HS-27A (cell line): Measurements from ENCODE around the gene LRRC4B.
"Not testable (repeated sequence)": the region's sequence is repeated elsewhere in the genome, so short reads cannot be mapped to it uniquely, and the experiment has no call there.

Experiments used
- DNase-seq: peaks from one replicate; pipeline ENCODE4 v3.0.0-alpha.2; 2012; ENCODE audit warnings: low read depth, missing footprints

Gene LRRC4B

DNA sequence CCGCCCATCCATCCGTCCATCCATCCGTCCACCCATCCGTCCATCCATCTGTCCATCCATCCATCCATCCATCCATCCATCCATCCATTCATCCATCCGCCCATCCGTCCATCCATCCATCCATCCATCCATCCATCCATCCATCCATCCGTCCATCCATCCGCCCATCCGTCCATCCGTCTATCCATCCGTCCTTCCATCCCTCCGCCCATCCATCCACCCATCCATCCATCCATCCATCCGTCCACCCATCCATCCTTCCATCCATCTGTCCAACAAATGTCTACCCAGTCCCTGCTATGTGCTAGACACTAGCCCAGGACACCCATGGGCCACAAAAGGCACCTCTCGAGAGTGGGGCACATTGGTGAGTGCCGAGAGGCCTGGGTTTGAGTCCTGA is 15.7 kb downstream of the LRRC4B start:
- no peak for DNase-seq

DNA sequence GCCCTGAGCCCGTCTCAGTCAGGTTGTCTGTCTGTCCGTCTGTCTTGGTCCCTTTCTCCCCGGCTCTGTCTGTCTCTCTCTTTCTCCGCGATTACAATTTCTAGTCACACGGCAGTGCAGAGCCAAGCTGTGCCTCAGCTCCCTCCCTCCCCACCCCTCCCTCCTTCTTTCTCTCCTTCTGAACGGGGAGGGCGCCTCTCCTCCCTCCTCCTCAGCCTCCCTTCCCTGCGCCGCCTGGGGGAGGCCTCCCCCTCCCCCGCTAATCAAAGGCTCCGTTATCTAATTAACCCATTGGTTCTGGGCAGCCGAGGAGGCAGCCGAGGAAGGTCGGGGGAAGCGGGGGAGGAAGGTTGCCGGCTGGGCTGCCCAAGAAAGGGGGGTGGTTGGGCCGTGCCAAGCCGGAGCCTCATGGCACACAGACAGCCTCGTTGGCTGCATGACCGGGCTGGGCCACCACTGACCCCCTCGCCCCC is 16.5 kb downstream of the LRRC4B start:
- DNase-seq: no peak

DNA sequence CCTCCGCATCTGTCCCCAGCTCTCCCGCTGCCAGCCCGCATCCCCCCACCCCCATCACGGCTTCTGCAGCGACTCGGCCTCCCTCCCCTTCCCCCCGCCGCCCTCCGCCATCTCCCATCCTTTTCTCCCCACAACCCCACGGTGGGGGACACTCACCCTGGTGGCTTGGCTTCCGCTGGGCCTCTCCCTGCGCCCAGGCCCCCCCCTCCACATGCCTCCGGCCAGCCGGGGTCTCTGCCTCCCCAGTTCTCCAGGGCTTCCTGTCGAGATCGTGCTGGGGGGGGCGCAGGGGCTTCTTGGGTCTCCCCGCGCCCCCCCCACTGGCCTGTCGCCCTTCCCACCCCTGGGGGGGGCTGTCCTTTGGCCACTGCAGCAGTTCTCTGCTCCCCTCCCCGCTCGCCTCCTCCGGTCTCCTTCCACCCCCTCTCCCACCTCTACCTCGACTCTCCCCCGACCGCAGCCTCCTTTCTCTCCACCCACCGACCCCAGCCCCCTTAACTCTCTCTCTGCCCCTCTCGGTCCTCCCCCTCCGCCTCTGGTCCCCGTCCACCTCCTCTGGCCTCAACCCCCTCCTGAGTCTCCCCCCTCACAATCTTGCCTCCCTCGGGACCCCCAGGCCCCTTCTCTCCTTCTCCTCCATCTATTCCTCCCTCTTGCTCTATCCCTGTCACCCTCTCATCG is 17.1 kb downstream of the LRRC4B start:
- DNase-seq: no peak

DNA sequence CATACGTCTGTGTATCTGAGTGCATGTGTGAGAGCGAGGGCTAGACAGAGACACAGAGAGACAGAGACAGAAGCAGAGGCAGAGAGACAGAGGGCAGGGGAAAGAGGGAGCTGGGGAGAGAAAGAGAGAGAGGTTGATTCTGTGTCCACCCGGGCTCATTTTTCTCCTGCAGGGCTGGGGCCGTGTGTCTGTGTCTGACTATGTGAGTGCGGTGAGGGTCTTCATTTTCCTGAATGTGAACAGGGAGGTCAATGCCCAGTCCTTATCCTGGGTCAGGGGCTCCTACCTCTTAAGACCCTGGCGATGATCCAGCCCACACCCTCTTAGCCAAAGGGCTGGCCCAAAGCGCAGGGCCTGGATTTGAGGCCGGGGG is 17.7 kb downstream of the LRRC4B start:
- DNase-seq: no peak

DNA sequence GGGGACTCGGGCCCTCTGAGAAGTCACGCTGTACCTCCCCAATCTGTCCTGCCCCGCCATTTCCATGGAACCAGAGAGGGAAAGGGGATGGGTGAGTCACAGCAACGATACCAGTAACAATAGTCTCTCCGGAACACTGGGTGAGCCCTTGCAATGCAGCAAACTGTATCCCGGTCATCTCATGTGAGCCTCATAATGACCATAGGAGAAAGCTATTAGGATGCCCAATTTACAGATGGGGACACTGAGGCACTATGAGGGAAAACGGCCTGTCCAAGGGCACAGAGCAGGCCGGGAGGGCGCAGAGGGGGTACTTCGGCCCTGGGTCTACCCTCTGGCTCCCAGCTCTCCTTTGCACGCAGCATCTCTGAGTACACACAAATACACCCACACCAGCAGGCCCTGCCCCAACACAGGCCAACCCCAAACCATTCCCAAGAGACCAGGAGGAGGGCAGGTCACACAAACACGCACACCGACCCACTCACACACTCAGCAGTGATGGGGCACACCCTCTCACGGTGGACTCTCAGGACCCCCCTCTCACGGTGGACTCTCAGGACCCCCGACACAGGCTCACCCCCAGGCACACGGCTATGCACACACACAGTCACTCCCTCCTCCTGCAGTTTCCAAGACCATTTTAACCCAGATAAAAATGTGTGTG is 18.2 kb downstream of the LRRC4B start:
- no peak for DNase-seq

DNA sequence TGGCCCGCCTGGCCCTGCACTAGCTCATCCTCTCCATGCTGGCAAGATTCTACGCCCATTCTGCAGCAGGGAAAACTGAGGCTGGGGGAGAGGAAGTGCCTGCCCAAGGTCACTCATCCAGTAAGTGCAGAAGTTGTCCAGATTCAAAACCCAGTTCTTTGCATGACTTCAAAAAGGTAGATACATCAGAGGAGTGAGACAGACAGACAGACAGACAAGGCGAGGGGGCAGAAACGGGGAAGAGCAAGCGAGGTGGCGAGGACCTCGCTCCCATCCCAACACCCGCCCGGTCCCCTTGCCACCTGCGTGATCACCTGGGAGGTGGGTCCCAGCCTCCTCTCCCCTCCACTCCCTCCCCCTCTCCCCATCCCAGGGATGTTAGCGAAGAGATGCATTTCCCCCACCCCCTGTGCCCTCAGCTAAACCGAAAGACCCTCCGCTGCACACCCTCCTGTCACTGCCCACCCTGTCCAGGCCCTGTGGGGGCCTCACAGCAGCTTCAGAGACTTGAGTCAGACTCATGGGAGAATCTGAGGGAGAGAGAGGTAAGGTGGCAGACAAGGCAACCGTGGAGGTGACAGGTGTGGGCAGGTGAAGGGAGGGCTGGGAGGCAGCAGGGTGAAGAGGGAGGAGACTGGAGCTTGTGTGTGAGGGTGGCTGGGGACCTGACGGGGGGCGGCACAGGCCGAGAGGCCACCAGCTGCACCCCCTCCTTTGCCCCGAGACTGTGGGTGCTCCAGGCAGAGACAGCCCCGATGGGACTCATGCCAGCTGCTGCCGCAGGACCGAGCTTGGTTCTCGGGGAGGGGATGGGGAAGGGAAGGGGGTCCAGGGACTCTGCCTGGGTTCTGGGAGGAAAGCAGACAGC is 18.9 kb downstream of the LRRC4B start:
- DNase-seq: no peak

DNA sequence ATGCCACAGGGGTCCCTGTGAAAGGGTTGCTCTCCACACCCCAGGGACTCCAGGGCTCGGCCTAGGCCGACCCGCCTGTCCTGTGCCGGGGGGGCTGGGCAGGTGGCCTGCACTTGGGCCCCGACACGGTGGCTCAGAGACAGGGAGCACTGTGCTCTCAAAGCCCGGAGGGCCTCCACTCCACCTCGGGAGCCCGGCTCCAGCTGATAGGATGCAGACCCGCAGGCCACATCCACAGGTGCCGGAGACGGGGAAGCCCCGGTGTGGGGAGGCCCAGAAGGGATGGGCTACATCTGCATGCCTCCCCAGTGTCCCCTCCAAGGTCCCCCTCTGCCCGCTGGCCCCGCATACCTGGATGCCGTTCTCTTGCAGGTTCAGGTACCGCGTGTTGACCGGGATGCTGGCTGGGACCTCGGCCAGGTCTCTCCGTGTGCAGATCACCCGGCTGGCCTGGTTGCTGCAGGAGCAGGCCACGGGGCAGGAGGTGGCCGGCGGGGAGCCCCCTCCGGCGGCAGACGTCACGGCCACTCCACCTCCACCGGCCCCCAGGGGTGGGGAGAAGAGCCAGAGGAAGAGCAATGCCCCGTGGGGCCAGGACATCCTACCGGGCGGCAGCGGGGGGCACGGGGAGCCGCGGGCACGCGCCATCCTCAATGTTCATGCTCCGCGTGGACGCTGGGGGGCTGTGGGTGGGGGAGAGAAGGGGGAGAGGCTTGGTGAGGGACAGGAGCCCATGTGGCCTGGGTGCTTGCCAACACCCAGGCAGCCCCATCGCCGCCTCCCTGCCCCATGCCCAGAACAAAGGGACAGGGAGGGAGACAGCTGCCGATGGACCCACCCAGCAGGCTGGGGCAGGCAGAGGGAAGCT is 19.8 kb downstream of the LRRC4B start:
- DNase-seq: no peak

DNA sequence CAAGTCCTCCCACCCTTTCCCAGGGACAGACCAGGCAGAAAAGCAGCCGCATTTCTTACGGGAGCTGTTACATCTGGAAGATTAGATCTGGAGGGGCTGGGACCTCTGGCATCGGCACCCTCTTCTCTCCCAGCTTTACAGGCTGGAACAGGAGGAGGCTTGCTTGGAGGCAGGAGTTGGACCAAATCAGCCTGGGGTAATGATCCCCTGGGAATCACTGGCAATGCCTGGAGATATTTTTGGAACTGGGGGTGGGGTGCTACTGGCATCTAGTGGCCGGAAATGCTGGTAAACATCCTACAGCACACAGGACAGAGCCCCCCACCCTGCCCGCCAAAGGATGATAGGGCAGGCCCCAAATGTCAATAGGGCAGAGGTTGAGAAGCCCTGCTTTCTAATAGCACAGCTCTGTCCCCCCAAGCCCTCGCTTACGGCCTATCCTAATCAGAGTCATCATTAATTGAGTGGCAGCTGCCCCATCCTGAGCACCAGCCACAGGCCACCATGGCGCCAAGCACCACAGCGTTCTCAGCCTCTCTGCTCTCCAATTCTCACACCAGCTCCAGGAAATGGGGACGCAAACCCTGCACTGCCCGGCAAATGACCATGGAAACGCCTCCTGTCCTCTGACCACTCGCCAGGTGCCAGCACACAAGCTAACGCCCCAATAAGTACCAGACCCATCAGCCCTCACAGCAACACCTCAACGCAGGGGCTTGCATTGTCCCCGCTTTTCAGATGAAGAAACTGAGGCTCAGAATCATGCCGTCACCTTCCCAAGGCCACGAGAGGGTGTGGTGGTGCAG is 20.6 kb downstream of the LRRC4B start:
- no peak for DNase-seq

DNA sequence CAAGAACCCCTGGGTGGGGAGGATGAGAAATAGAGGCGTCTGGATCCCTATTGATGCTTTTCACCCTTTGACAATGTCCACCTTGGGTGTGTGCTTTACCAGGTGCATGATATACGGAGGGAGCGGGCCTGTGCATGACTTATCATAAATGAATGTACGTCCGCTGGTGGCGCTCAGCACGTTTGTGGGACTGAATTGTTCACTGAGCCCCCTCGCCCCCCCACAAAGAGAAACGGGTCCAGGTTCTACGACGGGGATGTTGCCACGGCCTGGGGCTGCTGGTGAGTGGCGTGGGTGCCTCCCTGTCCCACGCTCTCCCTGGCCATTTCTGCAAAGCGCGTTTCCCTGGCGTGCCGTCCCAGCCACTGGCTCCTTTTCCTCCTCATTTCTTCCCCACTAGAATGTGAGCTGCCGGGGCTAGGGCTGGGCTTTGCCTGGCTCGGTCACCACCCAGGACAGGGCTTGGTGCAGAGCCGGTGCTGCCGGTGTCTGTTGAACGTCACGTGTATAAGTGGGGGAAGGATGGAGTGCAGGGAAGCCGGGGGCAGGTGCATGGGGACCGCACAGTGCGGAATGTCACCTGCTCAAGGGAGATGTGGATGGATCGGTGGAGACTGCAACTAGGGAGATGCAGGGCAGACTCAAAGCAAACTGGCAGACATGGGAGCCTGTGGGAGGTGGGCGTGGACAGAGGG is 21.6 kb downstream of the LRRC4B start:
- DNase-seq: no peak

DNA sequence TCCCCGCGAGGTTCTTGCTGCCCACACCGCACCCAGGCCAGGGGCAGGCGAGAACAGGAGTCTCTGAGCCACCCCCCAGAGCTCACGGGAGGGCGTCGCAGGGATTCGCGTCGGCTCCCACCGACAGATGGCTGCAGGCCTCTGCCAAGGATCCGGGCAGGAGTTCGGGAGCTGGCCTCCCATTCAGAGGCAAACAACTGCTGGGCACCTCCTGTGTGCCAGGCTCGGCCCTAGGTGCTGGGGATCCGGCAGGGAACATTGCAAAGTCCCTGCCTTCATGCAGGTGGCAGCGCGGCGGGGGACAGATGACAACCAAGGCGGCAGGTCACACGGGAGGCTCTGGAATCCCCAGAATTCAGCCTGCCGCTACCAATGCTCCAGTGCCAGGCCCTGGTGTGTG is 25.3 kb downstream of the LRRC4B start:
- DNase-seq: no peak

DNA sequence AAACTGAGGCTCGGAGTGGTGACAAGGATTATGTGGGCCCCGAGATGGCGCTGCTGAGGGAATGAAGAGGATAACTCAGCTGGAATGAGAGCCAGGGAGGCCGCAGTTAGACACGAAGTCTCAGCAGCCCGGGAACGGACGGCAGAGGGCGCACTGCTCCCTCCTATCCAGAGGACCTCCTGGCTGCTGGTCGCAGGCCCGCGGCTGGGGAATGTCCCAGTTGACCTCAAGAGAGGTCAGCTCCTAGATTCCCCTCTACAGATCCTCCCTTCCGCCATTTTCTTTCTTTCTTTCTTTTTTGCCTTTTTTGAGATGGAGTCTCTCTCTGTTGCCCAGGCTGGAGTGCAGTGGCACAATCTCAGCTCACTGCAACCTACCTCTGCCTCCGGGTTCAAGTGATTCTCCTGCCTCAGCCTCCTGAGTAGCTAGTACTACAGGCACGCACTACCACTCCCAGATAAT is 30.4 kb downstream of the LRRC4B start:
- peak; percentile 43 for DNase-seq

DNA sequence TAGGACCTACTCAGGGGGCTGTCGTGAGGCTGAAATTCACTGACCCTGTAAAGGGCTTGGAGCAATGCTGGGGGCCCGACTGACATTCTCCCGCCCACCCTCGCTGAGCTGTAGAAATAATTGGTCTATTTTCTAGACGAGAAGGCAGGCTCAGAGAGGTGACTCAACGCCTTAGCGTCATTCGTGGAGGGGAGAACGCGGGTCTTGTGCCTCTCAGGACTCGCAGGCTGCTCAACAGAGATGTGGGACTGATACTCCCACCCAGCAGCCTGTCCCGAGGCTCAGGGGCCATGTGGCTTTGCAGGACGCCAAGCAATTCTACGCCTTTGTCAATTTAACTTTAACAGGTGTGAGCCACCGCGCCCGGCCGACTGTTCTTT is 30.9 kb downstream of the LRRC4B start:
- DNase-seq: no peak

DNA sequence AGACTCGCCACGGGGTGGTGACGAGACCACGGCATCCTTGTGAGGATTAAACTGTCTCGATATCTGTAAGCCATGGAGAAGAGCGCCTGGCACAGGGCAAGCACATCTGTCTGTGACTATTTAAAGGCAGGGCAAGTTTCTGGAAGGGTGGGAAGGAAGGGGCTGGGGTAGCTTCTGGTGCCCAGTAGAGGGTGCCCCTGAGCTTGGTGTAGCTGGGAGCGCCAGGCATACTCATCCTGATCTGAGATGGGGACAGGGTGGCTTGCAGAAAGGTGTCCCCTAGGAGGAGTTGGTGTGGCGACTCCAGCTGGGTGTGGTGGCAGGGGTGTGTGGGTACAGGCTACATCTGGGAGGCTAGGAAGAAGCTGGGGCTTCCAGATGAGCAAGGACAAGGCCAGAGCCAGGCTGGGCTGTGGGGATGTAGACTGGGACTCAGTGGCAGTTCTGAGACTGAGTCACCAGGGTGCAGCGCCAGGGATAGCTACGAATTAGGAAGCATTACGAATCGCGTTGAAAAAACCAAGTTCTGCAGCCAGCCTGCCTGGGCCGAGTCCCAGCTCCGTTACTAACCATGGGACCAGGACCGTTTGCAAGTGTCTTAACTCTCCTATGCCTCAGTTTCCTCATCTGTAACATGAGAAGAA is 31.5 kb downstream of the LRRC4B start:
- no peak for DNase-seq

DNA sequence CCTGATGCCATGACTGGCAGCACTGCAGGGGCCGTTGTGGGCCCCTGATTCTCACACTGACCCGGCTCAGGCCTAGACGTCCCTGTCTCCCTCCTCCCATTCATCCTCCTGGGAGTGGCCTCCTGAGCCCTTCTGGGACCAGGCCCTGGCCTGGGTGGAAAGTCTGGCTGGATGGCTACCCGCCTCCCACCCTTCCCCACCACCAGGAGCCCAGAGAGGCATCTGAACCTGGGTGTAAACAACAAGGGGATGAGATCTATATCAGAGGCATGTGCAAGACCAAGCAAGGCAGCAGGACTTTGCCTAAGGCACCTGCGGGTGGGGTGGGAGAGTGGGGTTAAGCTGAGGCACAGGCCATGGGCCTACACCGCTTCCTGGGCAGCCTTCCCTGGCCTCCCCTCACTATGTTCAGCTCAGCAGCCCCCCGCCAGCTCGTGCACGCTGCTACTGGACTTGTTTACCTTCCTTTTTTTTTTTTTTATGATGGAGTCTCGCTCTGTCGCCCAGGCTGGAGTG is 32.5 kb downstream of the LRRC4B start:
- DNase-seq: no peak

DNA sequence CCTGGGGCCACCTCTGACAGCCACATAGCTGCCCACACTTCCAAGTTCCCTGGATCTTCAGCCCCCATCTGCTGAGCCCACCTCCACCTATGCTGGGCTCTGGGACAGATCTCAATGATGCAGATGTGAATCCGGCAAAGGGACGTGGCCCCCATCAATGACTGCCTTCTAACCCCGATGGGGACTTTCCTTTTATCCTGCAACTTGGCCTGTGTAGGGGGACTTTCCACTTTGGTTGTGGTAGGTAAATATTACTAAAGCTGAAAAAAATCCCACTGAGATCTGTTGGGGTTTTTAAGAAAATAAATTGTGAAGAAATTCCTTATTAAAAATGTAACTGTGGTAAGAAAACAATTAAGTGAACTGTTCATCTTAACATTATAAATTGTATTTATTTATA is 33.8 kb downstream of the LRRC4B start:
- no peak for DNase-seq

DNA sequence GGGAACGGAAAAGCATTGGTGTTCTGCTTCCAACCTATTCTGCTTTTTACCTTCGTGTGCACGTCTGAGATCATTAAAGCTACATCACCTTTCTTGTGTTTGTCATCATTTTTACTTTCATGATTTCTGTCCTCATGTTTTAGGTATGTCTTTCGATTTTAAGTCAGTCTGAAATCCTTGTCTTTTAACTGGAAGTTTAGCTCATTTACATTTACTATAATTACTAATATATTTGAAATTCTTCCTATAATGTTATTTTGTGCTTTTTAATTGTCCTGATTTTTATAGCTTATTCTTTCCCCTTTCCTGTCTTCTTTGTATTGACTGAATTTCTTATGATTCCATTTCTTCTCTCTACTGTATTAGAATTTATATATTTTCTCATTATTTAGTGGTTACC is 35.3 kb downstream of the LRRC4B start:
- DNase-seq: no peak

DNA sequence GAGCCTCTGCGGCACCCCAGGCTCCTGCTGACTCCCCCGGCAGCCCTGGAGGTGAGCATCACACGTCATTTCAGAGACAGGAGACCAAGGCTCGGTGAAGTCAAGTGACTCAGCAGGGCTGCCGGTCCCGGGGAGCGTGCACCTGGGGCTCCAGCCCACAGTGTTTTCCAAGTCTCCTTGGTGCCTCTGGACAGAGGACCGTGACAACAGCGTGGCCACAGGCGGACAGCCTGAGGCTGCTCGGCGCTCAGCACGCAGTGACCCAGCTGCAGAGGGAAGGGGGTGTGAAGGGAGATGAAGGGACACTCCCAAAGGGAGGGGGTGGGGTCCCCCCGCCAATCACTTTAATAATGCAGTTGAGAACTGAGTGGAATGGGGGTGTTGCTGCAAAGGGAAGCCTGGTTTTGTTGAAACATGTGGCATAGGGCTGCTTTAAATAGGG is 37.0 kb downstream of the LRRC4B start:
- no peak for DNase-seq

DNA sequence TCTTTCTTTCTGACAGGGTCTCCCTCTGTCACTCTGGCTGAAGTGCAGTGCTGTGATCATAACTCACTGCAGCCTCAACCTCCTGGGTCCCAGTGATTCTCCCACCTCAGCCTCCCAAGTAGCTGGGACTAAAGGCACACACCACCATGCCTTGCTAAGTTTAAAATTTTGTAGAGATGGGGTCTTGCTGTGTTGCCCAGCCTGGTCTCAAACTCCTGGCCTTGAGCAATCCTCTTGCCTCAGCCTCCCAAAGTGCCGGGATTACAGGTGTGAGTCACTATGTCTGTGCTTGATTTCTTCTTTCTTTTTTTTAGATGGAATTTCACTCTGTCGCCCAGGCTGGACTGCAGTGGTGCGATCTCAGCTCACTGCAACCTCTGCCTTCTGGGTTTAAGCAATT is 40.2 kb downstream of the LRRC4B start:
- DNase-seq: not testable (repeated sequence)

DNA sequence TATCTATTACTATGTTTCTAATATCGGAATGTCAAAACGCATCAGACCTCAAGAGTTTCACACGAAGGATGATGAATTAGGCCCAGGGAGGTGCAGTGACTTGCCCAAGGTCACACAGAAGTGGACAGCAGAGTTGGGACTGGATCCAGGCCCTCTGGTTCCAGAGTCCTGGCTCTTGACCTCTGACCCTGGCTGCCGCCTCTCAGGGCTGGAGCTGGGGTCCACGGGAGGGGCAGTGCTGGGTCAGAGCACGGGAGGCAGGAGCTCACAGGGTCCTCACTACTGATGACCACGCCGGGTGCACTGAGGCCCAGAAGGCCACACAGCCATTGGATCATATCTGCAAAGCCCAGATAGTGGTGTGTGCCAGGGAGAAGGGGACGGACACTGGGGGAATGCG is 45.4 kb downstream of the LRRC4B start:
- DNase-seq: no peak
